GM21786 (cell line): ENCODE measurements around the gene KCNG1.

Source experiments
- ATAC-seq: cut with Tn5 transposase; IDR thresholded peaks from one replicate; pipeline ENCODE4 v1.9.1; 2021; ENCODE audit not compliant: unreplicated experiment

KCNG1 gene

DNA sequence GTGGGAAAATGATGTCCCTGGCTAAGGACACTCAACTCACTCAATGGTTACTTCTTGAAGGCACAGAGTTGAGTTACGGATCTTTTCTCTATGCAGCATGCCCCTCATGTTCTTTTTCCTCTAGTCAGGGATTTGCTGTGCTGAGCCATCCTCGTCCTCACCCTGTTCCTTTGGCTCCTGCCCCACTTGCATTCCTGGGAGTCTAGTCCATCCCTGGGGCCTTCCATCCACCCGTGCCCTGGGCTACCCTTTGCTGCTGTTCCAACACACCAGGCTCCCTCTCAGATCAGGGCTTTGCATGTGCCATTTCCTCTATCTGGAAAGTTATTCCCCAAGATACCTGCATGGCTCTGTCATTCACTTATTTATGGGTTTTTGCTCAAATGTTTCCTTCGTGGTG is 13.3 kb upstream of the KCNG1 start:
- no peak for ATAC-seq

DNA sequence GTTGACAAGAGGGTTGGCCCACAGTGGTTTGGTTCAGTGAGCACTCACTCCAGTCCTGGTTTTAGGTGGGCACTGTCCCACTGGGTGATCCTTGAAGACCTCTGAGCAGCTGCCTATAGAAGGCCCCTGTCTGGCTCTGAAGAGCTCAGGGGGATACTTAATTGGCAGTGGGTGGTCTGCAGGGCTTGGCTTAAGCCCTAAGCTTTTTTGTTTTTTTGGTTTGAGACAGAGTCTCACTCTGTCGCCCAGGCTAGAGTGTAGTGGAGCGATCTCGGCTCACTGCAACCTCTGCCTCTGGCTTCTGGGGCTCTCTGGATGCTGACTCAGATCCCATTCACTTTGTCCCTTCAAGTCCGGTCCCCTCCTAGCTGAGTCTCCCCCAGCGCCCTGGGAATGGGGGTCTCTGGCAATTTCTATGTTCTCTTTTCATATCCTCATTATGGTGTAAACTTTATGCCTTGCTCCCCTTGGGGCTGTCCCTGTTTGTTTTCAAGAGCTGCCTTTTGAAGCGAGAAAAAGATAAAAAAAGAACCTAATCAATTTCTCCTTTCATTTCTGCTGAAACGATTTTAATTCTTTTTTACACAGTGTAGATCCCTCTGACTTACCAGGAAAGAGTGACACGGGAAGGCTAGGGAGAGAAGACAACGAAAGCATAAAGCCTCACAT is 12.2 kb upstream of the KCNG1 start:
- ATAC-seq = no peak

DNA sequence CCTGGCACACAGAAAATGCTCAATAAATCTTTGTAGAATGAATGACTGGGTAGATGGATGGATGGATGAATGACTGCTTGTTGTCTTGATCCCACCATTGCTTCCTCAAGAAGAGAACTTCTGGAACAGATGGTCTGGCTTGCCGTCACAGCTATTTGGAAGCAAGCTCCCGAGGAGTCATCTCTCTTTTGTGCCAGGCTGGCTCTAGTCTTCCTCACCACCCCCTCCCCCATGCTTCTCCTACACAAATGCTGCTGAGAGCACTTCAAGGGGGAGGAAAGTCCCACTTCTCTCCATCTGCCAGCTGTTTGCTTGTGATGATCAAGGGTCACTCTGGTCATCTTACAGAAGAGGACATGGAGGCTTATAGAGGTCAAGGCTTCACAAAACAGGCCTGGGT is 11.6 kb upstream of the KCNG1 start:
- no peak for ATAC-seq

DNA sequence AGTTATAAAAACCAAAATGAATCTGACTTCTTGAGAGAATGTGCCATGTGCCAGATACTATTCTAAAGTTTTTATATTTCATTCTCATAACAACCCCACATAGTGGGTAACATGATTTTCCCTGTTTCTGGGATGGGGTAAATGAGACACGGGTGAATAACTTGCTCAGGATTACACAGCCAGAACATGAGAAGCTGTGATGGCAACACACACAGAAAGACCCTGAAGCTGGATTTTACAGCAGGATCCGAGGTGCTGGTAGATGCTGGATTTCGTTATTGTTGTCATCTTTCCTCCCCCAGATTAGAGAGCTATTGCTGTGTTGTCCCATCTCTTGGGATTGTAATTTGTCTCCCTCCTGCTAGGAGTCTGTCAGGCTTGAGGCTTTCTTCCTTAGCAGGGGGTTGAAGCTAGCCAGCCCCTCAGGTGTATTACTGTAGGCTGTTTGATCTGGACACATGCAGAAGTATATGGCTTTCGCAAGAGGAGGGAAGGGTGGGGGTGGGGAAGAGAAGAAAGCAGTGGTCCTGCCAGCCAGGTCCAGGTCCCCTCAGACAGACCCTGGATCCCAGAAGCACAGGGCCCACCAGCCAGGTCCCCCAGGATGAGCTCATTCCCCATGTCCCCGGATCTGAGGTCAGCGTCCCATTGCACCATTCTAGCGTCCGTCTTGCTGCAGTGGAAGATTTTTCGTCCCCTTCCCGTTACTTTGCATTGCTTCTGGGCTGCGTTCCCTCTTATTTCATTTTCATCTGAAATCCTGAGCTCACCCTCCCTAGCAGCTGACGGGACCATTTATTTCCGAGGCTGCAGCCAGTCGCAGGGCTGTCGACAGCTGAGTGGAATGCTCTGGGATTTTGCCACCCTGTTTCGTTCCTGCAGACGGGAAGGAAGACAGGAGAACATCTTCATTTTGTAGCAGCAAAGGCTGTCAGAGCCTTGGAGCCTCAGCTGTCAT is 7.3 kb upstream of the KCNG1 start:
- no peak for ATAC-seq

DNA sequence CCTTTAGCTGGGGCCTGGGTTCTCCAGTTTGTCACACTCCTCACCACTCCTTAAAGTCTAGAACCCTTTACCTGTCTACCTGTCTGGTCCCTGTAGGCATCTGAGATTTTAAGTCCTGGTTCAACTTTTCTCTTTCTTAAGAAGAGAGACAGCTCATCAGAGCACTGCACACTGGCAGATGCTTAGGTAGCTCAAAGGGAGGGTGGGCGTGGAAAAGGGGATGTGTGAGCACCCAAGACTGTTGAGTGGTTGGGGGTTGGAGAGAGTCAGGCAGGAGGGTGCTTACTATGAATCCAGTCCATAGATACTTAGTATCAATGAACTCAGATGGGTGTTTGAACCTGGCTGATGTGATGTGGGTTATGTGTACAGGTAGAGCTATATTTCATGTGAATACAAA is 6.6 kb upstream of the KCNG1 start:
- ATAC-seq = no peak

DNA sequence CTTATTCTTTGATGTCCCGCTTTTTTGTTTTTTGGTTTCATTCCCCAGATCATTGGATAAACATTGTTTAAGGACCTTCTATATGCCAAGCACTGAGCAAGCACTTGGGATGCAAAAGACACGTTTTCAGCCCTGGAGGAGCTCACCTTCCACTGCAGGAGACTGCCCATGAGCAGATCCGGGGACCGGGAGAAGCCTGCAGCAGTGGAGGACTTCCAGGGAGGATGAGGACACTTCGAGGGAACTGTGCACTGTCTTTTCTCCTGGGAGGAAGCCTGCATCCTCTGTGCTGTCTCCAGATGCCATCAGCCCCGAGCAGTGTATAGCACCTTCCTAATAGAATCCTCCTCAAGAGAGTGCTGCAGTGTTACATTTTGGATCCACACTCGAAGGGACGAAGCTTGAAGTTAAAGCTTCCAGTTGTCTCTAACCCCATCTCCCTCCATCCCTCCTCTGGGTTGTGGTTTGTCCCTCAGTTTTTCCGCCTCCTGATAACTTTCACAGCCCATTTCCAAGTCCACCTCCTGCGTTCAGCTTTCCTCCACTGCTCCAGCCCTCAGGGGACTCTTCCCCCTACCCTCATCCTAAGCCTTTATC is 5.8 kb upstream of the KCNG1 start:
- no peak for ATAC-seq

DNA sequence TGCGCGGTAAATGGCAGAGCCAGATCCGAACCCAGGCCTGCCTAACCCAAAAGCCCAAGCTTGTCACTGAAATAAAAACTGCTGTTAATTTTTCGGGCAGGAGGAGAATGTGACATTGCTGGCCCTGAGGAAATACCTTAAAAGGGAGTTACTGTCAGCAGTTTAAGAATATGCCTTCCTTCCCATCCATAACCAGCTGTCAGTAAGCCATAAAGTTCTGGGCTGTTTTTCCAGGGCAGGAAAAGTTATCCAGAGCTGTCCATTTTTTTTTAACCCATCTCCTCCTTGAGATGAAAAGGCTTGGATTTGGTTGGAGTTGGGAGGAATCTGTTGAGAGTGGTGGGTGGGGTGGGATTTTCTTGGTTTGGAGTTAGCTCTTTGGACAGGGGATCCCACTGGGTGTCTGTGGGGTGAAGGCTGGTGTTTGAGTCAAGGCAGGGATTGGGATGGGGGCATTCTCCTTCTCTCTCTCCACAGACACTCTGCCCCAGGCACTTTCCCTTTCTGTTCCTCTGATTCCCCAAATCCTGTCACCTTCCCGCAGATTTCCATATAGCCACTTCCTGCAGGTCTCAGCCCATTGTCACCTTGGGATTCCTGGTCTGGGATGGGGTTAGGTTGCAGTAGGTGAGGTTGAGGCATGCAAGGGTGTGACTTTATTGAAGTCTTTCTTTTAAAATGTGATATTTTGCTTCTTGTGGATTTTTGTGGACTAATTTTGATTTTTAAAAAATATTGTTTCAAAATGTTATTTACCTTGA is 4.3 kb upstream of the KCNG1 start:
- ATAC-seq = no peak

DNA sequence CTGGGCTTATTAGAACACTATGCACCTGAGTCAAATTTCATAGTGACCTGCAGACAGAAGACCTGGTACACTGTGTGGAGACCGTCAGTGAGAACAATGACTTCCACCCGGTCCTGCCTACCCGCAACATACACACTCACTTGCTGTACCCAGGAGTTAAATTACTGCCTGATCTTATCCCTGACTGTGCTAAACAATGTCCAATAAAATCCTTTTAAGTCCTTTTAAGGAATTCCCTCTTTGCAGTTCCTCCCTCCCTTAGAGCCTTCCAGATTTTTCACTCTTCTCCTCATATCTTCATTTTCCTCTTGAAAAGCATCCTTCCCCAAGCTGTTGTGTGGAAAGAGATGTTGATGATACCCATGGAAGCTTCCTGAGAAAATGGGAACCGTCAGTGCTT is 3.4 kb upstream of the KCNG1 start:
- no peak for ATAC-seq

DNA sequence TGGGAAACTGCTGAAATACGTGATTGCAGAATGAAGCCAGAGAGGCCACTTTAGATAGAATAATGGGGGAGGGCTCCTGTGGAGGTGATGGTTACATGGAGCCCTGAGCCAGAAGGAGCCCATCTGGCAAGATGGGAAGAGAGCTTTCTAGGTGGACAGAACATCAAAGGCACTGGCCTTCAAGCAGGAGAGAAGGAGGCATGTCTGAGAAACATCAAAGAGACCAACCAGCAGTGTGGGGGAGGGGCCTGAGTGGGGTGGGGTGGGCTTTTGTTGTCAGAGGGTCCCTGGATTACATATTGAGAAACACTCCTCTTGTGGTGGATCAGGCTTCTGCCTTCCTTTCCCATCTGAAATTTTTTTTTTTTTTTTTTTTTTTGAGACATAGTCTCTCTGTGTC is 1.9 kb upstream of the KCNG1 start:
- no peak for ATAC-seq

DNA sequence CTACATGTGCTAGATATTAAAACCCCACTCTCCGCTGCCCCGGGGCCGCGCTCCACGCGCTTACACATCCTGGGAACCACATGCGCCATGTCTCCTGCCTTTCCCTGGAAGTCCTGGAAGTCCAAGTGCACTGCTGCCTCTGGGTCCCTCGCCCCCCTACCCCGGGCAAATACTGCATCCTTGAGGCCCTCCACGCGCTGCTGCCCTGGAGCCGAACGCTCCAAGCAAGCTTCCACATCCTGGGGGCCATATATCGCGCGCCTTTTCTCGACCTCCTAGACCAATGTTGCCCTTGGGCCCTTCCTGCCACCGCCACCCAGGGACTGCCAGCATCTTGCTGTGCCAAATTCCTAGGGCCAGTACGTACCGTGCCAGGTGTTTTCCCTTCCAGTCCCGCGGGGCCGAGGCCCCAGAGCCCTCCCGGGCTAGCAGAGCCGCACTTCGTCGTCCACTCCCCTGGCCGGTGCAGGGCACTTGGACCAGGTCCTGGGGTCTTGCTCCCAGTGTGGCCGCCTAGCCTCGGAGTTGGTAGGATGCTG is 779 bp upstream of the KCNG1 start:
- no peak for ATAC-seq

DNA sequence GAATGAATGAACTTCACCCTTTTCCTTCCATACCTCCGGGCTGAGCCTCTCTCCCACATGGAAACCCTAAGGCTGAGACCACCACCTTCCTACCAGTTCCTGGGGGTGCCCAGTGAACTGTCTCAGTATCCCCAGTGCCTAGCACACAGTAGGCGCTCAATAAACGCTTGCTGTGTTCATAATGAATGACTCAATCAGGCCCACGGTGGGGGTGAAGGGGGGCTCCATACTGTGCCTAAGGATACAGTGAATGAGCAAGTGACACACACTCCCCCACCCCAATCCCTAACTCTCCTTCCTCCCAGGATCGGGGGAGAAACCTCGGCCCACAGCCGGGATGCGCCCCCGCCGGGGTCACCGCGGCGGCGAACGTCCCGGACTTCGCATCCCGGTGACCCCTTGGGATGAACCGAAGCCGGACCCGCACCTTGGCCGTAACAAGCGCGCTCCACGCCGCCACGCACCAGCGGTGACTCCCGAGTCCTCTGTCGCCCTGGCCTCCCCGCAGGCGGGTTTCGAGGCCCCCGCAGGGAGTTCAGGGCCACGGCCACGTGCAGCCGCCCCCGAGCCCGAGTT is 592 bp downstream of the KCNG1 start:
- no peak for ATAC-seq

DNA sequence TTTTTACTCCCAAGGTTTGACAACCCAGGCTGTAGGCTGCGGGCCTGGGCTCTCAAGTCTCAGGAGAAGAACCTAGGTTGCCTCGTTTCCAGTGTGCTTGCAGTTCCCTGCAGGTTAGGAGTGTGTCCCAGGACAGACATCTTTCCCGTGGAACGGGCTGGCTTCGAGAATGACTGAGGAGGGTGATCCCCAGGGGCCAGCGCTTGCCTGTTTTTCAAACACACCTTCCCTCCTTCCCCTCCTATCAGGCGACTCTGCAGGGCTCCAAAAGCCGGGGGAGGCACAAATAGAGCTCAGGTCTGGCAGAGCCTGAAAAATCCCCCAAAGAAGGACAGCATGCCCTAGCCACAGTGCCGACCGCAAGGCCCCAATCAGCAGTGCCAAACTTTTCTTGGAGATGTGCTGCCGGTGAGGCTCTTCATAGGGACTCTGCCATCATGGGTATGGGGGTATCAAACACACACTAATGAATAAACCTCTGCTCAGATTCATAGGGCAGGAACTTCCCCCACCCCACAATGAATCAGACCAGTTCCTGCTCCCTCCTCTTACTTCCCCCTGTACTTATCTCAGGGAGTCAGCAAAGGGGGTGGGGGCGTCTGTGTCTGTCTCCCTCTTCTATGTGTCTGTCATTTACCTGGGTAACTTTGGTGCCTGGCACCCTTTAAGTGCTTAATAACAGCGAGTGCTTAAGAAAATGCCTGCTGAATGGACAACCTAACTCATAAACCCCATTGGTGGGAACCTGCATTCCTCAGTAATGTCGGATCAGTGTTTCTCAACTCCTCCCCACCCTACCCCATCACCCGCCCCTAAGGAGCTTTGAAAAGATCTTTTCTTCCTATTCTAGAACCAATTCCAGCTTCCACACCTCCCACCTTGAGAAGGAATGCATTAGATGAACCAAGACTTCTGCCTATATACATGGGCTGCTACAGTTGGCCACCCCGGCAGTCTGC is 1.6 kb downstream of the KCNG1 start:
- ATAC-seq = no peak

DNA sequence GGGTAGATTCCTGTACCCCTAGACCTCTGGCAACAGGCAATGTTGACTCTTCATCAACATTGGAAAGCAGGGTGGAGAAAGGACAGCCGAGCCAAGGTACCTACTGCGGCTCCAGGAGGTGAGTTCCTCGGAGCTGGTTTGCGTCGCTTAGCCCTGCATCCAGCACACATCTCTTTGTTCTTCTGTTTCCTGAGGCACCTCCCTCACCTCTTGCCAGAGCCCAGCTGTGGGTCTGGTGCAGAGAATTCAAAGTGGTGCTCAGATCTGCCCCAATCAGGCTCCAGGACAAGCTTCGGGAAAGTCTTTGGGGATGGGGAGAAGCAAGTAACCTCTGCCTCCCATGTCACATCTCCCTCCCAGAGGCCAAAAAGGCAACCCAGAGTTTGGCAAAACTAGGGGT is 2.2 kb downstream of the KCNG1 start:
- ATAC-seq = no peak

DNA sequence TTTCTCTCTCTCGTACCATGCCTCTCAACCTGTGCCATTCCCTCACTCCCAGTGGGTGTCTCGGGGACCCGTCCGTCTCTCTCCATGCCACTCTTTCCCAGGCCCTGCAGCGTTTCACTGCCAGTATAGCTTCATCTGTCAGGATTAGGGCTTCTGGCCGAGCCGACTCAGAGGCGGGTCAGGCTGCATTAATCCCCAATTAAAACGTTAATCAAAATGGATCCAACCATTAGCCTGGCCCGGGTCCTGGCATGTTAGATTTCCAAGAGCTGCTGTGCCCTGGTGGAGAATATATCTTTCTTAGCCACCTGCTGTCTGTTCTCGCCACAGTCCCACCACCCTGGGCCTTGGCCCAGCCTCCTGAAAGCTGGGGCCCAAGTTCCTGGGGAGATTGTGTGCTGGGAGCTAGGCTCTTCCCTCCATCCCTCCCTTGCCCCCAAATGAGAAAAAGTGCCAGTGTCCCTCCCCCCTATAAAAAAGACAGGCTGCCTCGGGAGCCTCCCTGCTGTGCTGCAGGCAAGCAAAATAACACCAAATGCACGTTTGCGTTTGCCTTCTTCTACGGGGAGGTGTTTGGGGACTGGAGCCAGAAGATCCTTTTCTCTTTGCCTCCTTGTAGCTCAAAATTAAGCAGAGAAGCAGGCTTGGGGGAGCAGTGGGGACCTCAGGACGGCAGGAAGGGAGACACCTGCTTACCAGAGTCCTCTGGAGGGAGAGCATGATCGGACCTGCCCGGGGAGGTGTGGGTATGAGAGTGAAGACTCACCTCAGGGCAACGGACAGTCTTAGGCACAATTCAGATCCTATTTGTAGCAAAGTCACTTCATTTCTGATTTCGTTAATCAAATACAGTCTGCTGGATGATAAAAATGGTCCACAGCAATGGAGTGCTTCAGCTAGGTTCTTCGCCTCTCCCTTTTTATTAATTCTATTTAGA is 3.0 kb downstream of the KCNG1 start:
- ATAC-seq = no peak

DNA sequence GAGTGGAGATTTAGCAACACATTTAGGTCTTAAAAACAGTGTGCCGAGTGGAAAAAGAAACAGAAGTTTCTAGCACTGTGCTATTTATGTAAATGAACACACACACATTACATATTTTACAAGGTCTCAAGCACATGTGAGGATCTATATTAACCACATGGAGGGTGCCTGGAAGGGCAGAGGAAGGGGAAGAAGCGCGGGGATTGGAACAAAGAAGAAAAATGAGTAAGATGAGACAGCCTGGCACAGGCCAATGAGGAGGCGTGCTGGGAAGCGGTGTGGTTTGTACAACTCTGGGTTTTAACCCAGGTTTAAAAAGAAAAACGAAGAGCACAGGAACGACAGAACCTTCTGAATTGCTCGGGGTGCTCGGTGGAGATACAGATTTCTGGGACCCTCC is 5.7 kb downstream of the KCNG1 start:
- ATAC-seq = no peak

DNA sequence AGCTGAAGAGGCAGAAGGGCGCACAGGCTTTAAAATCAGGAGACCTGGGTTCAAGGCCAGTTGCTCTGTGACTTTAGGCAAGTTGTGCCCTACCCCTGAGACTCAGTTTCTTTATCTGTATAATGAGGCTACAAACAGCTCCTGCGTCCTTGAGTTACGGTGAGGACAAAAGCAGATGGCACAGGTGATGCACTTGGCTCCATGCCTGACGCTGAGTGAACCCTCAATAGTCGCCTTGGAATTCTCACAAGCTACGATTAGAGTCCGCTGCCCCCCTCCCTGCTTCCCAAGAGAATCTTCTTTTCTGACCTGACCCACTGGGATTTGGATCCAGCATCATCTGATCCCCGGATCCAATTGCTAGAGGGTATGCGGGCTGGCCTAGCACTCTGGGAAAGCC is 6.4 kb downstream of the KCNG1 start:
- no peak for ATAC-seq

DNA sequence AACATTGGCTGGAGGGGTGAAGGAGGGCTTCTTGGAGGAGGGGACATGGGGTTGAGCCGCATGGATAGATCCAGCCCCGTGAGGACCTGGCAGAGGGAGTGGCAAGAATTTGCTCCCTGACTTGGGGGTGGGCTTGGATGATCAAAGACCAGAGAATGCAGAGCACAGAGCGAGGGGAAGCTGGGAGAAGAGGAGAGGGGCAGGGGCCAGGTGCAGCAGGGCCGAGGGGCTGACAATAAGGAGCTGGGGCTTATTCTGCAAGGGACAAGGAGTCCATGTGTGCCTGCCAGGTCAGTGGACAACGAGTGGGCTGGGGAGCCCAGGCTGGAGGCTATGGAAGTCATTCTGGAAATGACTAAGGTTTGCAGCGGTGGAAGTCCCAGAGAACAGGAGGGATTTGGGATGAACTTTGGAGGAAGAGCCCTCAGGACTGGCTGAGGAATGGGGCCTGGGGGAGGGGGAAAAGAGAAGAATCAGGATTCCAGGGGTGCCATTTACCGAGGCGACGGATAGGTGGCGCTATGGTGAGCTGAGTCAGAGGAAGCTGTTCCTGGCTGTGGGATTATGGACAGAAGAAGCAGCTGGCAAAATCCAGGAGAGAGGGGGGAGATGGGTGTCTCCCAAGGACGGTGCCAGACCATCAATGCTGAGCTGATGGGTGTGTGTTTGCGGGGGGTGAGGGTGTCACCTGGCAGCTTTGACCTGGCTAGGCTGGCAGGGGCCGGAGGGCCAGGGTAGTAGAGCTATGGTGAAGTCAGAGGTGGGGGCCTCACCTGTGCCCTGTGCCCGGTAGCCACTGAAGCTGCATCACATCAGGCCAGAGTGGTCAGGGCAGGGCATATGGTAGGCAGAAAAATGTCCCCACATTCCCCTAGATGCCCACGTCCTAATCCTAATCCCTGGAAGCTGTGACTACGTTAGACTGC is 7.8 kb downstream of the KCNG1 start:
- ATAC-seq = no peak
